NOMO-1 treated with dmso at 0.1 percent for 144 hours (cell line): ENCODE data around the gene FNDC7.
"Not testable (repeated sequence)": the region's sequence is repeated elsewhere in the genome, so short reads cannot be mapped to it uniquely, and the experiment has no call there.

Source experiments
- DNase-seq: peaks from one replicate; lab custom pipeline; 2025; ENCODE audit not compliant: unreplicated experiment; lab: John Stamatoyannopoulos, UW

The FNDC7 gene

GRCh38 chr1:108742253-108742652 lies 29.5 kb downstream of the FNDC7 start:
- DNase-seq, result no peak

GRCh38 chr1:108745980-108746381 lies 33.3 kb downstream of the FNDC7 start:
- no peak for DNase-seq

- peak; percentile 86 for DNase-seq
Measured at GRCh38 chr1:108746382-108747170, 33.9 kb downstream of the FNDC7 start, which contains the start of gene STXBP3. Gene STXBP3, plus strand, starts transcription at chr1:108746674. Its CDS starts 64 bp downstream, at chr1:108746738.

- DNase-seq, result peak; percentile 72
Measured at GRCh38 chr1:108747171-108747850, 34.6 kb downstream of the FNDC7 start.

- peak; percentile 10 for DNase-seq
Measured at GRCh38 chr1:108747898-108748297, 35.2 kb downstream of the FNDC7 start.

- DNase-seq, result no peak
Measured at GRCh38 chr1:108749081-108749480, 36.4 kb downstream of the FNDC7 start.

GRCh38 chr1:108750476-108751181 lies 37.9 kb downstream of the FNDC7 start:
- DNase-seq, result no peak

- no peak for DNase-seq
Measured at GRCh38 chr1:108753363-108753762, 40.7 kb downstream of the FNDC7 start.

GRCh38 chr1:108758796-108759195 lies 46.1 kb downstream of the FNDC7 start:
- no peak for DNase-seq

GRCh38 chr1:108767115-108767514 lies 54.4 kb downstream of the FNDC7 start:
- no peak for DNase-seq

- no peak for DNase-seq
Measured at GRCh38 chr1:108767708-108768107, 55.0 kb downstream of the FNDC7 start.

- no peak for DNase-seq
Measured at GRCh38 chr1:108777839-108778238, 65.1 kb downstream of the FNDC7 start.

- no peak for DNase-seq
Measured at GRCh38 chr1:108779455-108779854, 66.7 kb downstream of the FNDC7 start.

- DNase-seq, result no peak
Measured at GRCh38 chr1:108780937-108781574, 68.3 kb downstream of the FNDC7 start.

GRCh38 chr1:108781575-108781944 lies 68.9 kb downstream of the FNDC7 start:
- DNase-seq, result not testable (repeated sequence)

- no peak for DNase-seq
Measured at GRCh38 chr1:108785264-108785663, 72.6 kb downstream of the FNDC7 start.

- no peak for DNase-seq
Measured at GRCh38 chr1:108785880-108786279, 73.2 kb downstream of the FNDC7 start.

- DNase-seq, result no peak
Measured at GRCh38 chr1:108791790-108792189, 79.1 kb downstream of the FNDC7 start.
